NB4 (cell line): Measurements from ENCODE around the gene IRF3.

ENCODE experiments used
- DNase-seq: peaks from one replicate; pipeline ENCODE4 v3.0.0; 2010; ENCODE audit warnings: low read depth
- H3K4me3 ChIP-seq: one replicate; pipeline ENCODE4 v1.5.1; 2011; ENCODE audit warnings: mild to moderate bottlenecking, low read depth, low read length, moderate library complexity
- CTCF ChIP-seq: IDR thresholded peaks from one replicate; pipeline ENCODE4 v1.5.1; 2012; ENCODE audit warnings: low read depth, low read length
- MYC ChIP-seq: IDR thresholded peaks from 2 replicates; pipeline ENCODE4 v1.6.1; 2011; ENCODE audit warnings: low read depth, low read length
- POLR2A ChIP-seq: IDR thresholded peaks from 2 replicates; pipeline ENCODE4 v1.6.1; 2011; ENCODE audit warnings: mild to moderate bottlenecking; ENCODE audit not compliant: insufficient read length; ENCODE audit errors: extremely low read depth
- TF ChIP-seq, protein P1 (sequence below): IDR thresholded peaks from 2 replicates; pipeline ENCODE4 v1.6.1; 2011; ENCODE audit warnings: low read depth, low read length

The IRF3 gene

GRCh38 chr19:49692147-49692506, 26.5 kb upstream of the IRF3 start:
- H3K4me3 ChIP-seq = no peak overlapping the region
- no peak for DNase-seq
- TF ChIP-seq, protein P1, sequence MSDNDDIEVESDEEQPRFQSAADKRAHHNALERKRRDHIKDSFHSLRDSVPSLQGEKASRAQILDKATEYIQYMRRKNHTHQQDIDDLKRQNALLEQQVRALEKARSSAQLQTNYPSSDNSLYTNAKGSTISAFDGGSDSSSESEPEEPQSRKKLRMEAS = no peak
- no peak for TF ChIP-seq POLR2A
- TF ChIP-seq CTCF = no peak
- no peak for TF ChIP-seq MYC

GRCh38 chr19:49691243-49692146, 25.8 kb upstream of the IRF3 start:
- H3K4me3 ChIP-seq = no peak overlapping the region
- no peak for TF ChIP-seq MYC
- TF ChIP-seq POLR2A = no peak
- peak; percentile 14 for DNase-seq

DNA sequence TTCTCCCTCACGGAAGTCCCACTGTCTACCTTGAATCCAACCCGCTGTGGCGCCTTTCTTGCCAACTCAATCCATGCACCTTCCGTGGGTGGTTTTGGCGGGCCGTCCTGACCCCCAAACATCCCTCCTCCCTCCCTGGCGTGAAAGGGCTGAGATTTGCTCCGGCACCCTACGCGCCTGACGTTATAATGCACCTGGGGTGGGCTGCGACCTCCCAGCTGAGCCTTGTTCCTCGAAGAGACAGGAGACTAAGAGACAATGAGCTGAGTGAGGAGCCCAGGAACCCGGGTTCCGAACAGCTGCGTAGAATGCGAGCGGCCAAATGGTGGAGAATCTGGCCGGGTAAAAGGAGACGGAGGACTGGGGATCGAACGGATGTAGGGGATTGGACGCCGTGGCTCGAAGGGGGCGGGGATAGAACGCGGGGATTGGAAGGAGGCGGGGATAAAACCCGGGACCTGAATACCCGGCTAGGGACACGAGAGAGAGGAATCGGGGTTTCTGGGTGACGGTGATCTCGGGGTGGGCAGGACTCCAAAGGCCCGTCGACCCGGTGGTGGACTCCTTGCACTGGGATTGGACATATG, 25.1 kb upstream of the IRF3 start, which contains the start of gene CPT1C:
Gene CPT1C (plus strand): TSS at position 461 of the 587 bp plus-strand sequence. CDS start 1,137 bp downstream, outside the sequence.
- H3K4me3 ChIP-seq = no peak within 1 kb of the TSS
- peak; percentile 15 for DNase-seq
- TF ChIP-seq MYC (no peak), CTCF (no peak), POLR2A (no peak)
- TF ChIP-seq, protein P1 = no peak

DNA sequence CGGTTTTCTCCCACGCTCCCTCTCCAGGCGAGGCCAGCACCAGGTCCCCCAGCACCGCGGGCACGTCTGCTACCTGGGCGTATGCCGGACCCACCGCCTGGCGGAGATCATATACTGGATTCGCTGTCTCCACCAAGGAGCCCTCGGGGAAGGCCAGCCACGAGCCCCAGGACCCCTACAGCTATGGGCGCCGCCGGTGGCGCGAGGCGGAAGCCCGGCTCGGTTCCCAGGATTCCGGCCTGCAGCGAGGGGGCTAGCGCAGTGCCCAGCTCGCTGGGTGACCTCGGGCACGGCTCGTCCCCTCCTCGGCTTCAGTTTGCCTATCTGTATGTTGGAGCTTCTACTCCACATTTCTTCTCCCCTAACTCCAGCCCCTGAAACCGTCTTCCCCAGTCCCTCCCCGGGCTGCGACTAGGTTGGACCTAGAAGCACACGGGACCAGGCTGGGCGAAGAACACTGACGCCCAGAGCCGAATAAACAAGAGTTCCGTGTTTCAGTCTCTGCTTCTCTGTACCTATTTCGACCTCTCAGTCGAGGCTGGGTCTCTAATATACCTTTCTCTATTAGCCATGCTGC, 24.5 kb upstream of the IRF3 start:
- no peak overlapping the region for H3K4me3 ChIP-seq
- DNase-seq = no peak
- TF ChIP-seq, protein P1 = no peak
- TF ChIP-seq MYC (no peak), POLR2A (no peak), CTCF (no peak)

DNA sequence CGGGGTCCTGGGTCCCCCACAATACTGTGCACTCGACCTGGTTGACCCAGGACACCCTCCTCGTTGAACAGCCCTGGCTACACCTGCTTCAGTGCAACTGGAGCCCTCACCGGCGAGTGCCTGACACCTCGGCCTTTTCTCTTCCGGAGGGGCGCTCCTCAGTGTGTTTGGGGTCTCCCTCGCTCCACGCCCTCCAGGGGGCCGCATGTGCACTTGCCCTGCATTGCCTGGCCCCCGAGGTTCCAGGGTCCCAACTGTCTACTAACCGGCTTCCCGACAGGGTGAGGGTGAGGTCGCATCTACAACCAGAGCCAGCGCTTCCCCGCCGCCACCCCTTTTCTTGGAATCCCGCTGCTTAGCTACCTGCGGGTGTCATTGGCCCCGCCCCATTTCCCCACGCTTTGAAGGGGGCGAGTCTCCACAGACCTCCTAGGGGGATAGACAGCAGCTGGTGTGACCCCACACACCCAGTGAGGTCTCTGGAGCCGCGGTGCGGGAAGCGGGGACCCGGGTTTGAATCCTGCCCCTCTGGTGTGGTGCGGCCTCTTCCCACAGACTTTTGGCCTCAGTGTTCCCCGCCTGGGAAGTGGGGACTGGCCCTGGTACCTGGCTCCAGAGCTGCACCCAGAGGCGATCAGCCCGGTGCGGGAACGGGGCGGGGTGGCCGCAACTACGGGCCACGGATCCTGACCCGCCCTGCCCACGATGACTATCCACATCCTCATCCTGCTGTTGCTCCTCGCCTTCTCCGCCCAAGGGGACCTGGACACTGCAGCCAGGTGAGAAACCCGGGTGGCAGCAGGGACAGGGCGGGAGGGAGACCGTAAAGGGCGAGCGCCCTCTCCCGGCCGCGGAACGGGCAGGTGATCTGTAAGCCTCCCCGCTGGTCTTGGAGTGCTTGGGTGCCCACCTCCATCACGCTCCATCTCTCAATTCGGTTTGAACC, 23.7 kb upstream of the IRF3 start, which contains the start of gene ADM5:
Gene ADM5 (plus strand): TSS at position 462 of the 946 bp plus-strand sequence. CDS start 244 bp downstream, at position 706.
- TF ChIP-seq POLR2A = peak; percentile 16
- TF ChIP-seq, protein P1 = no peak
- DNase-seq = peak; percentile 21
- H3K4me3 ChIP-seq = no peak within 1 kb of the TSS

DNA sequence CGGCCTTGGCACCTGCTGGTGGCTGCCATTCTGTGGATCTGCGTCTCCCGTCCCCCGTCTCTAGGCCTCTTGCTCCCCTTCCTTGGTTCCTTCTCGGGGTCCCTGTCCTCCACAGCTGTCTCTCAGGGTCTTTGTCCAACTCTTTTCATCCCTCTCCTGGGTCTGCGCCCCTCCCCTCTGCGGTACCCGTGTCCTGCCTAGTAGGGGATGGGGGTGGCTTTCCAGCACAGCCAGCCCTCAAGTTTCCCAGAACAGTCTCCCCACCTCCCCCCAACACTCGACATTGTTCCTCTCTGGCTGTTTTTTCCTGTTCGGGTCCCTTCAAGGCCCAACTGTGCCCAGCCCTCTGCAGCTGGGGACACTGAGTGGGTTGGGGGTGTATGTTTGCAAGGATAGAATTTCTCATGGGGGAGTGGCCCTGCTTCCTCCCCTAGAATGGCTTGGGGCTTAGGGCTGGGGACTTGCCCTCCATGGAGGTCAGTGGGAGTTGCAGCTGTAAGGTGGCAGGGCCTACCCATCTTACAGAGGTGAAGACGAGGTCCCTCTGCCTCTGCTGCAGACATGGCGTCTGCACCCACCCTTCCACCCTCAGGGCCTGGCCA, 23.0 kb upstream of the IRF3 start:
- H3K4me3 ChIP-seq = no peak overlapping the region
- DNase-seq = no peak
- no peak for TF ChIP-seq CTCF
- TF ChIP-seq MYC = no peak
- TF ChIP-seq POLR2A = no peak
- TF ChIP-seq, protein P1 = no peak
